Measurements from ENCODE around the gene CNOT1.
"Not testable (repeated sequence)": the region's sequence is repeated elsewhere in the genome, so short reads cannot be mapped to it uniquely, and the experiment has no call there.

CNOT1 gene

DNA sequence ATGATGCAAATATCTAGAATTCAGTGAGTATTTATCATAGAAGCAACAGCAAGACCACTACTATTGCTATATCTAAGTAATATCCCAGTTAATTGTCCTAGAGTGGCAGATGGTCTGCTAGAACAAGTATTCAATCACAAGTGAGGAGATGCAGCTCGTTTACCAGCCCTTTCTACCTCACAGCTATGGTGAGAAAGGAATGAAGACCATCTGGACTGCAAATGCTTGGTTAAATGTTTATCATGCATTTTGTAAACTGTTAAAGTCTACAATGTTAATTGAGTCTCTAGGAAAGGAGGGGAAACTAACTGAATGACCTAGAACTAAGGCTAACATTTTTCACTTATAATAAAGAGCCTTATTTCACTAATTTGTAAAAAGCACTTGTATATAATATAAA, 52.5 kb downstream of the CNOT1 start:
- no peak for DNase-seq

DNA sequence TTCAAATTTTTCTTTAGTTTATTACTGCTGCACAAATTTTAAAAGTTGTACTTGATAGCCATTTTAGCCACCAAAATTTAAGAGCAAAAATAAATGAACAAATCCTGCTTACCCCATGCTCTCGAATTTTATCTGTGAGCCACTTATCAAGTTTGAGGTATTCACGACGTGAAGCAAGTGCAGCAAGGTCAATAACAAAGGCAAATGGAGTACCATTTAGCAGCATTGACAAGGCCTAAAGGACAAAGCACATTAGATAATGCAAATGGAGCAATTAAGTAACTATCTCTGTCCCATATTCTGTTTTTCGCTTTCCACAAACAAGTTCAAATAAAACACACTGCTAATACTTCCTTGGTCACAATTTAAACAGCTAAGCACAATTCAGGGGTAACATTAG, 54.7 kb downstream of the CNOT1 start:
- no peak for DNase-seq

DNA sequence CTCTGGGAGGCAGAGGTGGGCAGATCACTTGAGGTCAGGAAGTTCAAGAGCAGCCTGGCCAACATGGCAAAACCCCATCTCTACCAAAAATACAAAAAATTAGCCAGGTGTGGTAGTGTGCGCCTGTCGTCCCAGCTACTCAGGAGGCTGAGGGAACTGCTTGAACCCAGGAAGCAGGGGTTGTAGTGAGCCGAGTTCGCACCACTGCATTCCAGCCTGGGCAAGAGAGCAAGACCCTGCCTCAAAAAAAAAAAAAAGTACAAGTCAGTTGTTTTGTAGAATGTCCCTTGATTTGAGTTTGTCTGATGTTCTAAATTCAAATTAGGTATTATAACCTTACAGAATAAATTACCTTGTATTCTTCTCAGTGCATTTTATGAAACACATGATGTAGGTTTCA, 63.9 kb downstream of the CNOT1 start:
- DNase-seq: not testable (repeated sequence)

DNA sequence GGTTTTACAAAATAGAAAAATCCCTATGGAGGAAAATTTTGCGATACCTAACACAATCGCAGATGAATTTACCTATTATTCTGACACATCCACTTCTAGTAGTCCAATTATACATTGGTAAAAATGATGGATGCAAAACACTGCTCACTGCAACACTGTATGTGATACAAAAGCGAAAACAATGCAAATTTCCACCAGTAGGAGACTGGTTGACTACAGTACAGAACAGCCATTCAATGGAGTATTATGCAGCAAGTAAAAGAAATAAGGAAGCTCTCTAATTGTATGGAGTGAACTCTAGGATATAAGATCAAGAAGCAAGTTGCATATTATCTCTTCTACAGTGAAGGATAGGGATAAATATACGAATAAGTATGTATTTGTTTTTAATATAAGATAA, 65.9 kb downstream of the CNOT1 start:
- no peak for DNase-seq

DNA sequence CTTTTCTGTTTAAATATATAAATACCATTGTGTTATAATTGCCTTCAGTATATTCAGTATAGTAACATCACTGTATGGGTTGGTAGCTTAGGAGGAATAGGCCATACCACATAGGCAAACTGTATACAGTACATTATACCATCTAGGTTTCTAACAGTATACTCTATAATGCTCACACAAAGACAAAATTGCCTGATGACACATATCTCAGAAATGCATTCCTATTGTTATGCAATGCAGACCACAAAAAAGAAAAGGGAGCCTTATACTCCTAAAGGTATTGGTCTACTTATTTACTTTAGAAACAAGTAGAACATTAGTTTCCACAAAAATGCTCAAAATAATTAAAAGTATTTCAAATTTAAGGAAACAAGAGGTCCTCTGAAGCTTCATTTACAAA, 66.4 kb downstream of the CNOT1 start:
- no peak for DNase-seq

DNA sequence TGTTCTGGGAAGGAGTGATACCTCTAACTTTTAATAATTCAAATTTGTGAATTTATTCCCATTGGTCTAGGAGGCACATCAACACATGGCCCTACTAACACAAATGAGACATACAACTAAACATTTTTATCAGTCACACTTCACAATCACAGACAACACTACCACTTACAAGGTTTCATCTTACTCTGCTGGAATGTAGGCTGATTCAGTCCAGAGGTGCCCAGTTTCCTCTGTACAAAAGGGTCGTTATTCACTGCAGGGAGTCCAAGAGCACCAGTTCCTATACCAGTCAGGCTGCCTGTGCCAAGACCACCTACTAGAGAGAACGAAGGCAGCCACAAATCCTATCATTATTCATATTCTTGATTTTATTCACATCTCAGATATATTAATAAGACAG, 72.9 kb downstream of the CNOT1 start:
- no peak for DNase-seq

DNA sequence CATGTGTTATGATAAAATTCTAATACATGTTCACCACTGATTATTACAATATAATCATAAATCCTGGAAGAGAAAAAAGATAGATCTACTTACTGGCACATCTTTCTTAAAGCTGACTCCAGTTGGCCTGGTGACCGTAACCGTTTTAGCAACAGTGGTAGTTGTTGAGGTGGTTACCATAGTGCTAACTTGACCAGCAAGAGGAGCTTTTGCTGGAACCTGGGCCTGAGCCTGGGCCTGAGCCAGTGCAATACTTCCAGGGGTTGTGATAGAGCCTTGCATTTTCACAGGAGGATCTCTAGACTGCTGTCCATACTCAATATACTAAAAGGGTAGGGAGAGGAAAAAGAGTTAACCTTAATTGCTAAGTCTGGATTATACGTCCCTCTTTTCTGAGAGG, 78.1 kb downstream of the CNOT1 start:
- no peak for DNase-seq

DNA sequence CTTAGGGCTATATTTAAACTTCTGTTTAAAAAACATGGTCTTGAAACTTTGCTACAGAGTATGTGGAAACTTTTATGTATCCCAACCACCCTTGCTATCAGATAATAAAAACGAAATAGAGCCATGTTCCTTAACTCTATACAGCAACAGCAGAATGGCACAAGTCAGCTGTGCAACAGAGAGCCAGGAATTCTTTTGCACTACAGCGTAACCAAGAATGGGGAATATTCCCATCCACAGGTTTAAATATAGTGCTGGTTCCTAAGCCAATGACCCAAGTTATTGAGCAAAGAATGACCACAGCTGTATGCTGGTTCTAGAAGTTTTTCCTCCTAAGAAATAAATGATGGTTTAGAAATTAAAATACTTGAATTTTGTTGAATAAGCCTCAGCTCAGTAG, 81.2 kb downstream of the CNOT1 start:
- no peak for DNase-seq

DNA sequence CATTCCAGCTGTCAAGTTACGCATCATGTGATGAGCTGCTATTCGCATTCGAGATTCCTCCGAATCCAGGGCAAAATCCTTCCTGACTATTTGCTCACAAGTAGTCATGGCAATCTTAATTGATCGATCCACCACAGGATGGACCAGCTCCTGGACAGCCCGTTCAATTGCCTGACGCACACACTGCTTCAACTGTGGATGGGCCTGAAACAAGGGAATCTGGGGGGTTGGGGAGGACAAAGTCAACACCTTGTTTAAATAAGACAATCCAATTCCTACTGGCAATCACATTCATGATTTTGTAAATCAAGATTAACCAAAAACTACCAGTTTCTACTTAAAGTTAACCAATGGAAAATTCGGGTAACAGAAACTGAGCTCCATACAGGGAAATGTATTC, 85.9 kb downstream of the CNOT1 start:
- no peak for DNase-seq

DNA sequence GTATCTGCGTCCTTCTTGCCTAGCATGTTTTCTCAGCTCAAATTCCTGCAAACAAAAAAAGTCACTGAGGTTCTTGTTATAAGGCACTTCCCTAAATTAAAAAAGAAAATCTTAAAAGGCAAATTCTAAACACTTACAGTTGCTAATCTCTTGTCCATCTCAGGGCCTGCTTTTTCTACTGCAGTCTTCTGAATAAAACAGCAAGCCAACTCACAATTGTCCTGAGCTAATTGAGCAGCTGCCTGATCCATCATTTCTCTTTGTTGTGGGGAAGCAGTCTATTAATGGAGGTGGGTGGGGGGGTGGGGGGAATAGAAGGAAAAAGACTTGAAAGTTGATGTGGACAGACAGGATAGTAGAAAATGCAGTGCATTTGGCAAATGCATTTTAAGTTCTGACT, 87.3 kb downstream of the CNOT1 start:
- DNase-seq: no peak

DNA sequence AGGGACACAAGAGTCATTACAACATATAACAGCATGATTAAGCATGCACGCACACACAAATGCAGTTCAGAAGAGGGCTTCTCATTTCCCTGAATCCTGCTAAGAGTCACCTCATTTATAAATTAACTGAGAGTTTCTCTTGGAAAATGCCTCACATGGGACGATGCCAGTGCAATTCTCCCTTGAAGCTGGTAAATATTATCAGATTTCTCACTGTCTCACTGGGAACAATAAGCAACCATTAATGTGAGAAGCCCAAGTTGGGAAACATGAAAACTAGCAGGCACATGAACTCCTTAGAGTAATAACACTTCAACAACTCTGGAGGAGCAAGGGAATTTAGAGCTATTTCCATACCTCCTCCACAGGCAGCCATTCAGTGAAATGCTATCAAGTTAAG, 87.9 kb downstream of the CNOT1 start:
- DNase-seq: no peak

DNA sequence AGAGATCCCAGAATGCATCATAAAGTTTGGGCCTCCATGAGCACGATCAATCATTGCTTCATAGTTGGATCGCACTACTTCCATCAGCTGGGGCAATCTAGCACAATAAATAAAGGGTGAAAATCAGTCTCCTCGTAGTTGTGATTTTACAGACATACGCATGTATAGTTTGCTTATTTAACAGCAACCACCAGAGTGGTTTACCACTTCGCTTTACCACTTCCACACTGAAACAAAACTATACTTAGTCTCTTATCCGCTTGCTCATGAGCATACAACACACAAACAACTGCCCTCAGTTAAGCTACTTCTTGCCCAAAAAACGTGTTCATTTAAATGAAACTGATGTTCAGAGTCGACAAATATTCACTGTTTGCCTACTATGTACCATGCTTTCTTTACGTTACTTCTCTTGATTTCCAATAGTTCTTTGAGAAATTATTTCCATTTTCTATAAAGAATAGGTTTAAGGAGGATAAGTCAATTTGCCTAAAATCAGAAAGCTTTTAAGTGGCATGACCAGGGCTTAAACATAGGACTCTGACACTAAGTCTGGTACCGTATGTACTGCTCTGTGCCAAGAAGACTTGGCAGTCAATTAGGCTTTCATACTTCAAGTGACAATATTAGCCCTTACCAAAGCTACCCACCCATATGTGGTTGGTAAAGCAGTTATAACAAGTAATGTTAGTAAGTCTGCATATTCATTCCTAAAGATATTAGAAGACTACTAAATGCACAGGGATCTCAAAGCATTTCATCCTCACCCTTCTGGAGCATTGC, 92.3 kb downstream of the CNOT1 start:
- DNase-seq: no peak

DNA sequence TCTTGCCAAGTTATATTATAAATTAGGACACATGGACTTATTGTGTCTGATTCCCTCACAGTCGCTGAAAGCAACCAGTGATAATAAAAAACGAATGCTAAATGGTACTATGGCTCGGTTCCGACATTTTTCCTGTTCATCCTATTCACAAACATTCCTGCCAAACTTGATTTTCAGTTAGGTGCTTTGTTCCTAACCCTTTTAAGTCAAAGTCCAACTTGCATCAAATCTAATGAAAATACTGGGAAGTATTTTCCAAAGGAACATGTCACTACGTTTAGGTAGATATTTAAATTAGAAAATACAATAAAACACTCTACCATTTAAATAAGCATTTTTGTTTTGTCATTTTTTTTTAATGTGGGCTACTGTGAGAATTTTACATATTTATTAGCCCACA, 93.3 kb downstream of the CNOT1 start:
- no peak for DNase-seq

DNA sequence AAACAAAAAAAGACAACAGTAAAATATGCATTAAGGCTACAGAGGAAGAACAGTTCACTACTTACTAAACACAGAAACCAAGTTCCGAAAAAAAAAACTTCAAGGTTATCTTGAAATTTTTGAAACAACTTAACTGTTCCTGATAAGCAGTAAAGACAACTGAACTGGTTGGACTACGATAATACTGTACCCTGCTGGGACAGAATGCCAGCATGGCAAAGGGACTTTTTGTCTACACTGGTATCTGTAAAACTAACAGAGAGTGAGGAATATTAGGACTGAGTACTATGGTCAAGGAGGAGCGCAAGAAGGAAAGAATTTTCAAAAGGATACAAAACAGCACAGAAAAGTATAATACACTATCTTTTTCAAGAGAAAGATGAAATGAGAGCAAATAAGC, 94.5 kb downstream of the CNOT1 start:
- DNase-seq: no peak

DNA sequence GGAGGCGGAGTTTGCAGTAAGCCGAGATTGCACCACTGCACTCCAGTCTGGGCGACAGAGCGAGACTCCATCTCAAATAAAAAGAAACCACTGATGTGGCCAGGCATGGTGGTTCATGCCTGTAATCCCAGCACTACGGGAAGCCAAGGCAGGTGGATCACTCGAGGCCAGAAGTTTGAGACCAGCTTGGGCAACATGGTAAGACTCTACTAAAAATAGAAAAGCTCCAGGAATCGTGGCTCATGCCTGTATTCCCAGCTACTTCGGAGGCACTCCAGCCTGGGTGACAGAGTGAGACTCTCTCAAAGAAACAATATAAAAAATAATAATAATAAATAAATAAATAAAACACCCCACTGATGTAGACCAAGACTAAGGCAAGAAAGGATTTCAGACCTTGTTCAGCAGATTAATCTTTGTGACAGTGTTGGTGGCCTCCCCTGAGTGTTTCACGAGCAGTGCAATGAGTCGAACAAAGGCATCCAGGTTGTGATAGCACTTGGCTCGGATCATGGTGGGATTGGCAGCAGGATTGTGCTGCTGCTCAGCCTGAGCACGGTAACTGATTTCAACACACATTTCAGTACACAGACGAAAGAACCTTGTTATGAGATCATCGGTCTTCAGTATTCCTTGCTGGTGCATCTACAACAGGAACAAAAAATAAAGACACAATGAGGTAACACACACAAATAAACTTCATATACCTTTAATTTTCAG, 95.7 kb downstream of the CNOT1 start:
- DNase-seq: no peak

DNA sequence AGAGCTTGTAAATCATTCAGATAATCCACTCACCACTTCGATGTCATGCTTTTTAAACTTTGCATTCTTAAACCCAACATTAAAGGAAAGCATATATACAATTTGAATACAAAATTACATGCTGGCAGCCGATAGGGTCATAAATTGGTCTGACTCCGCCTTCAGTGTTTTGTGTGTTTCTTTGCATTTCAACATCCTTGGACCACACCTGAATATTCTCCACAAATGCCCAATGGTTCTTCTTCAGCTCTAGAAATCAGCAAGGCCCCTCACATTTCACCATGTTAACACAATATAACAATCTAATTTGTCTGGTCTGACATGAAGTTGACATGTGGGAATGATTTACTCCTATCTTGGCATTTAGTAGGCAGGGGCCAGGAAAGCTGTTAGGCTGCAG, 97.2 kb downstream of the CNOT1 start:
- no peak for DNase-seq

DNA sequence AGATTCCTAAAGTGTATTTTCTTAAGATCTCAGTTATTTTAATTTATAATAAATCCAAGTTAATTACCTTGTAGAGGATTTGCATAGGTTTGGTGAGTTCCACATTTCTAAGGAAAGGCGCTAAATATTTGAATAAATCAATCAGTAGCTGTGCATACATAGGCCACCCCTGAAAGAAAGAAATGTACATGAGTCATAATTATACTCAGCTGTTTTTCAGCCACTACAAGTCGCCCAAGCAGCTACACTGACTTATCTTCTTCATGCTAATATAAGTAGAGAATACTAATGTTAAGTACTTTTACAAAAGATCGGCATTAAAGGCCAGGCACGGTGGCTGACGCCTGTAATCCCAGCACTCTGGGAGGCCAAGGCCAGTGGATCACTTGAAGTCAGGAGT, 99.4 kb downstream of the CNOT1 start:
- no peak for DNase-seq

DNA sequence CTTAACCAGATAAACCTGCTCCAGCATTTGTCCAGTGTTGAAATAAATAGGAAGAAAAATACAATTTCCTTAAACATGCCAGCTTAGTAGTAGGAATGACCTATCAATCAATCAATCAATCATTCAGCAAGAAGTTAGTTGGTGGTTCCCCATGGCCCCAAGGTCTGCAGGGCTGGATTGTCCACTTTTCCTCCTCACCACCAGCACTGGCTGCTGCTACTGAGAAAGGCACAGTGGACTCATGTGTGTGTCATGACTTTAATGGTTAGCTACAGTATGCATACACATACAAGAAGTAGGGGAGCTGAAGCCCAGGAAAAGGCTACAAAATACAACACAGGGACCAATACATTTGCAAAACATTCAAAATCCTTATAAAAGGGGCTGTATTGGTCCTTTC, 109.9 kb downstream of the CNOT1 start:
- DNase-seq: no peak

DNA sequence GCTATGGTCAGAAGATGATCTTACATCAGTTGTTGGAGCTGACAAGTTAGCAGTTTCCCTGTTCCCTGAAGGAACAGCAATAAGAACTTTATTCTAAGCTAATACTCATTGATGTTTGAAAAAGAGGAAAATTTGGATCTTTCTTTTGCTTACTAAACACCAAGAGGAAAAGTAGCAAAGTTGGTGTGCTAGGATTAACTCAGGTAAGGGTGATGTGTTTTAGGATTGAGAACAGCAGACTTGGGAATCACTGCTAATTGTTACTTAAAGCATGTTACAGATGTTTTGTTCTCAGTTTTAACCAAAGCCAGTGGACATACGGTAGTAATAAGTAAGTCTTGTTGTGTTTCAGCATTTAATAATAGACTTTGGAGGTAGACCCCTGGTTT, 110.7 kb downstream of the CNOT1 start:
- DNase-seq: no peak

DNA sequence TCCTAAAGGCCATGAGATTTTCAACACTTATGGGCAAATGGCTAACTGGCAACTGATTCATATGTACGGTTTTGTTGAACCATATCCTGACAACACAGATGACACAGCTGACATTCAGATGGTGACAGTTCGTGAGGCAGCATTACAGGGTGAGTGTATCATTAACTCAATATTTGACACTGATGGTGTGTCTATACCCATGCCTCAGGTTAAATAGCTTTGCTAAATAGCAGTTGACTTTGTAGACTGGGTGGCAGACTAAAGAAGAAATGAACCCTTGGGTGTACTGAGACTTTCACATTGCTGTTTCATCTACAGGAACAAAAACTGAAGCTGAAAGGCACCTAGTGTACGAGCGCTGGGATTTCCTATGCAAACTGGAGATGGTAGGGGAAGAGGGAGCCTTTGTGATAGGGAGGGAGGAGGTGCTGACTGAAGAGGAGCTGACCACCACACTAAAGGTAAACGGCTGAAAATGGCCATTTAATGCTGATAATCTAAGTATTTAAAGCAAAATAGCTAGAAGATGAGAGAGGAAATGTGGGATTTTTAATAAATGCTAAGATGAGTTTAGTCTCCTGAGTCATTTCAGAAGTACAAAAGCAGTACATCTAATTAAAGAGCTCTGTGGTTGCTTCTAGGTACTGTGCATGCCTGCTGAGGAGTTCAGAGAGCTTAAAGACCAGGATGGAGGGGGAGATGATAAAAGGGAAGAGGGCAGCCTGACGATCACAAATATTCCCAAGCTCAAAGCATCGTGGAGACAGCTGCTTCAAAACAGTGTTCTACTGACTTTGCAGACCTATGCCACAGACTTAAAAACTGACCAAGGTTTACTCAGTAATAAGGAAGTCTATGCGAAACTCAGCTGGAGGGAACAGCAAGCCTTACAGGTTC, 111.3 kb downstream of the CNOT1 start:
- DNase-seq: no peak

DNA sequence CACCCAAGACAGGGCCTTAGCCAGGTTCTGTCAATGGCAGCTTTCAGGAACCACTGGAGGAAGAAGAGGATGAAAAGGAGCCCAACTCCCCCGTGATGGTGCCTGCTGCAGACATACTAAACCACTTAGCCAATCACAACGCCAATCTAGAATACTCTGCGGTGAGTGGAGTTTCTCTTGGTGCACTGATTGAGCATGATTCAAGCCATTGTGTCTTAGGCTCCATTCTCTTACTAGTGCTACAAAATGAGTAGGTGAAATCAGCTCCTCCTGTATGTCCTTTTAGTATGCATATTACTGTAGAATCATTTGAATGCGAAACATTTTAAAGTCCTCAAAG, 112.9 kb downstream of the CNOT1 start:
- no peak for DNase-seq

DNA sequence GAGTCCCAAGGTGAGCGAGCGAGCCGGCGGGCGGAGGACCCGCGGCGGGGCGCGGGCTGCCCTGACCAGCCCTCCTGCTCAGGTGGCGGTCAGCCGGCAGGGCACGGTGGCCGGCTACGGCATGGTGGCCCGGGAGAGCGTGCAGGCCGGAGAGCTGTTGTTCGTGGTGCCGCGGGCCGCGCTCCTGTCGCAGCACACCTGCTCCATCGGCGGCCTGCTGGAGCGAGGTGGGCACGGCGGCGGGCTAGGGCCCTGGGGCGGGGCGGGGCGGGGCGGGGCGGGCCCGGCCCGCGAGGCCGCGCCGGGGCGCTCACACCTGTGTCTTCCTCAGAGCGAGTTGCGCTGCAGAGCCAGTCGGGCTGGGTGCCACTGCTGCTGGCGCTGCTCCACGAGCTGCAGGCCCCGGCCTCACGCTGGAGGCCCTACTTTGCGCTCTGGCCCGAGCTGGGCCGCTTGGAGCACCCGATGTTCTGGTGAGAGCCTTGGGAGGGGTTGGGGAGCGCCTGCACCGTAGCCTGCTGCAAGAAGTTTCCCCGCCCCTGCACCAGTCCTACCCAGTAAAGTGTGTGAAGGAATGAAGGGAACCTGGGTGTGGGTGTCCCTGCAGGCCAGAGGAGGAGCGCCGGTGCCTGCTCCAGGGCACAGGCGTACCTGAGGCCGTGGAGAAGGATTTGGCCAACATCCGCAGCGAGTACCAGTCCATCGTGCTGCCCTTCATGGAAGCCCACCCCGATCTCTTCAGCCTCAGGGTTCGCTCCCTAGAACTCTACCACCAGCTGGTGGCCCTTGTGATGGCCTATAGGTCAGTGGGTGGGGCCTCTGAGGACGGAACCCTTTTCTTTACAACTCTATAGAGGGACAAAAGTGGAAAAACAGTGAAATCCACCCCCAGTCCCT, 113.5 kb downstream of the CNOT1 start:
- no peak for DNase-seq

Data from NCI-H1436 treated with DMSO at 0.1 percent for 48 hours (cell line).